Breast epithelium (tissue), 3 donors: ENCODE data around the gene SEPTIN8.

Experiments
- POLR2A ChIP-seq: fragments of 450-650 bp; IDR thresholded peaks from one replicate; pipeline ENCODE4 v1.6.1; 2016; ENCODE audit warnings: antibody characterized with exemption, mild to moderate bottlenecking, moderate library complexity
- POLR2AphosphoS5 ChIP-seq, 3 donors: sonication (generic); formaldehyde crosslinking; IDR thresholded peaks; one replicate each; pipeline ENCODE4 v1.6.1; 2017; ENCODE audit warnings: antibody characterized with exemption in 3 of 3

- TF ChIP-seq POLR2A (no peak), POLR2AphosphoS5 (IDR thresholded peaks at IDR 0.05) (no peak)
These were observed 25.1 kb upstream of the SEPTIN8 start for GRCh38 chr5:132802044-132802684.
